Measurements from ENCODE around the gene GLI3. TPM values are rescaled to one million over a fixed set of nuclear protein-coding genes. Genes with fewer than 3 reads are reported as not detected.

Gene GLI3
- total RNA-seq, 4 donors from 2014 or later = 16.5 to 105 (median 22.6) TPM

DNA sequence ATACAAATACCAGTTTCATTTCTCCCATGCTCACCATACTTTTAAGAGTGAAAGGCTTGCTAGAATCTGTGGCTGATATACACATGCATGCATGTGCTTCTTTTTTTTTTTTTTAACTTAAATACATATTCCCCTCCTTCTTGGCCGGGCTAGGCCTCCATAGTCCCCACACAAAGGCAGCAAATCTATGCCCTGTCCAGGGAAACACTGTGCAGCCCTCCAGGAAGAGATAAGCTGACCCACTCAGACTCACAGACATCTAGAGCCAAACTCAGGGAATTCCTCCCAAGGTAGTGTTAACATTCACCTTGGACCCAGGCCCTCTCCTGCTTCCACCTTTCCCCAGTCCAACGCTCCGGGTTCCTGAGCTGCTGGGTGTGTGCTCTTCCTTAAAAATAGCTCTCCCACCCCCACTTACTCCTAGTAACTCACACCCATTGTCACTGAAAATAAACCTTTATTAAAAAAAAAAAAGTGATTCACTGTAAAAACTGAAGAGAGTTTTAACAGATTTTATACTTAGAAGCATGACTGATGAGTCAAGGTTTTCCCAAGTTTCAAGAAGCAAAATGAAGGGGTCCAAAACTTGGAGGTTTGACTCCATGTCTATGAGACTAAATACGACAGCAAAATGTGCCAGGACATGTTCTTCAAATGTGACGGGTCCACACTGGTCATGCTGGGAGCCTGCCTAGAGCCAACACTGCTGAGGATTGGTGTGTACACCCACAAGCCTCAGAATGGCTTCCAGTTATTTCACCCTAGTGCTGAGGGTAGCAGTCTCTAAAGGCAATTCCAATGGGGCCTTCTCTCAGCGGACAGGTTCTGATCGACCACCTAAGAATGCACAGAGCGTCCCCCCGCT, 159.5 kb downstream of the GLI3 start:
- no peak overlapping the region for H3K27ac ChIP-seq
- DNase-seq = no peak
- H3K4me1 ChIP-seq = peaks cover 0 to 4% of the 10 kb centered on the region in 2 donors
- no peak overlapping the region for H3K4me3 ChIP-seq
- intact Hi-C loops (cut with DNase I; ENCODE audit: low total_unique reads) = no loop called here
- H3K9me3 ChIP-seq = no peaks in the 10 kb centered on the region
- no peaks in the 10 kb centered on the region for H3K27me3 ChIP-seq
- TF ChIP-seq, protein P1, sequence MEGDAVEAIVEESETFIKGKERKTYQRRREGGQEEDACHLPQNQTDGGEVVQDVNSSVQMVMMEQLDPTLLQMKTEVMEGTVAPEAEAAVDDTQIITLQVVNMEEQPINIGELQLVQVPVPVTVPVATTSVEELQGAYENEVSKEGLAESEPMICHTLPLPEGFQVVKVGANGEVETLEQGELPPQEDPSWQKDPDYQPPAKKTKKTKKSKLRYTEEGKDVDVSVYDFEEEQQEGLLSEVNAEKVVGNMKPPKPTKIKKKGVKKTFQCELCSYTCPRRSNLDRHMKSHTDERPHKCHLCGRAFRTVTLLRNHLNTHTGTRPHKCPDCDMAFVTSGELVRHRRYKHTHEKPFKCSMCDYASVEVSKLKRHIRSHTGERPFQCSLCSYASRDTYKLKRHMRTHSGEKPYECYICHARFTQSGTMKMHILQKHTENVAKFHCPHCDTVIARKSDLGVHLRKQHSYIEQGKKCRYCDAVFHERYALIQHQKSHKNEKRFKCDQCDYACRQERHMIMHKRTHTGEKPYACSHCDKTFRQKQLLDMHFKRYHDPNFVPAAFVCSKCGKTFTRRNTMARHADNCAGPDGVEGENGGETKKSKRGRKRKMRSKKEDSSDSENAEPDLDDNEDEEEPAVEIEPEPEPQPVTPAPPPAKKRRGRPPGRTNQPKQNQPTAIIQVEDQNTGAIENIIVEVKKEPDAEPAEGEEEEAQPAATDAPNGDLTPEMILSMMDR (IDR thresholded peaks at IDR 0.05) = no peak
- TF ChIP-seq POLR2A (IDR thresholded peaks at IDR 0.05) = no peak
- H3K36me3 ChIP-seq = no peaks in the 10 kb centered on the region

DNA sequence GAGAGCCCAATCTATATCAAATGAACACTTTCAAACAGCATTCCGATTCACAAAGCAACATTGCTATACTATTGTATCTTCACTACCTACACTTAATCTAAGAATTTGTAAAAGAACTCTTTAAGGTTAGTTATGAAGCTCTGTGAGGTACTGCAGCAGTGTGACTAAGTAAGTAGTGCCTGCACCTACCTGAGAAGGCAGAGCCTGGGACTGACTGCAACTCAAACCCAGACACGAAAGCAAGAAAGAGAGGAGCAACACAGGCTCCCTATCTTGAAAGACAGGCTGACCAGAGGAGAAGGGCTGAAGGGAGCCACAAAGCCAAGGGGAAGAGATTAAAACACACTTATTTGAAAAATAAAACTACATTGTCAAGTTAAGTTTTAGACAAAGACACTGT, 160.1 kb downstream of the GLI3 start:
- no peaks in the 10 kb centered on the region for H3K36me3 ChIP-seq
- DNase-seq = no peak
- intact Hi-C loops (cut with DNase I; ENCODE audit: low total_unique reads) = no loop called here
- no peak overlapping the region for H3K27ac ChIP-seq
- H3K9me3 ChIP-seq = no peaks in the 10 kb centered on the region
- H3K4me1 ChIP-seq = peaks cover 0 to 4% of the 10 kb centered on the region in 2 donors
- H3K4me3 ChIP-seq = no peak overlapping the region
- no peak for TF ChIP-seq POLR2A (IDR thresholded peaks at IDR 0.05)
- TF ChIP-seq, protein P1 (IDR thresholded peaks at IDR 0.05) = no peak
- no peaks in the 10 kb centered on the region for H3K27me3 ChIP-seq

DNA sequence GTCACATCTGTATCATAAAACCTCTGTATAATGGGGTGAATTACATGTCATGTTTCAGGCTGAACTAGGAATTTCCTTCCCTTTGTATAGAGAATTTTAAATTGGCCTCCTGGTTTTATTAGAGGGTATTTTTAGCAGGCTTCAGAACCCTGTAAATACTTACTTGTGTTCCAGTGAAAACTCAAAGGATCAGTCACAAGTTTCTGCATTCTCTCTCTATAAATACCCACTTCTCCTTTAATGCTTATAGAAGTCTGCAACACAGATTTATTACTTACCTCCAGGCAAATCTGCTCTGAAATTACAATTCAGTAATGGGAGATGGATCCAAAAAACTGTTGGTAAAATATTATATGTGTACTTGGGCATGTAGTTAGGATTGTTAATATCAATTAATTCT, 161.6 kb downstream of the GLI3 start:
- TF ChIP-seq POLR2A (IDR thresholded peaks at IDR 0.05) = no peak
- TF ChIP-seq, protein P1 (IDR thresholded peaks at IDR 0.05) = no peak
- no peak for DNase-seq
- Histone ChIP-seq H3K27me3 (no peaks in the 10 kb centered on the region), H3K4me3 (no peak overlapping the region), H3K4me1 (peaks cover 0 to 4% of the 10 kb centered on the region in 2 donors), H3K9me3 (no peaks in the 10 kb centered on the region), H3K36me3 (no peaks in the 10 kb centered on the region), H3K27ac (no peak overlapping the region)
- intact Hi-C loops (cut with DNase I; ENCODE audit: low total_unique reads) = no loop called here

DNA sequence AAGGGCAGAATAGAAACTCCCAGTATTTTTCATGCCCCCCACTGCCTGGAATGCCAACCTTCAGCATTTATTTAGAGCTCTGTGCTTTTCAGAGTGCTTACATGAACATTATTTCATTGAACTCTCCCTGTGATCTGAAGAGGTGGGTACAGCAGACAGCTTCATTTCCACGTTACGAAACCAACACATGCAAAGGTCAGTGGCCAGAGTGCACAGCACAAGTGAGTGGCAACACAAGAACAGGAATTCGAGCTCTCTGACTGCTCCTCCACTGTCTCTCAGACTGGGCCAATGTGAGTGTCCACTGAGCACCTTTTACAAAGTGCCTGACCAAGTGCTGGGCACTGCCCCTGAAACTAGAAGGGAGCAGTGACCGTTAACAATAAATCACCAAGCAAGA, 162.9 kb downstream of the GLI3 start:
- Histone ChIP-seq H3K4me1 (peaks cover 0 to 4% of the 10 kb centered on the region in 2 donors), H3K4me3 (no peak overlapping the region), H3K36me3 (no peaks in the 10 kb centered on the region), H3K27ac (no peak overlapping the region), H3K27me3 (no peaks in the 10 kb centered on the region), H3K9me3 (no peaks in the 10 kb centered on the region)
- no peak for TF ChIP-seq POLR2A (IDR thresholded peaks at IDR 0.05)
- TF ChIP-seq, protein P1 (IDR thresholded peaks at IDR 0.05) = no peak
- intact Hi-C loops (cut with DNase I; ENCODE audit: low total_unique reads) = no loop called here
- no peak for DNase-seq
